Hepatocyte (in vitro differentiated cells): ENCODE results near the gene UBQLNL. TPM values are rescaled to one million over a fixed set of nuclear protein-coding genes. Genes with fewer than 3 reads are reported as not detected.
A peak's percentile ranks its signal among the peaks of the same experiment; 100 is the strongest.

Experiments used
- DNase-seq: peaks from one replicate; pipeline ENCODE4 v3.0.0-alpha.2; 2016; ENCODE audit warnings: low spot score
- H2AFZ ChIP-seq: fragments of 200-600 bp; sonication (generic); 2 replicates; pipeline ENCODE4 v1.6.0; 2016; ENCODE audit warnings: antibody characterized with exemption, mild to moderate bottlenecking
- H3K27ac ChIP-seq: fragments of 200-600 bp; sonication (generic); 2 replicates; pipeline ENCODE4 v1.5.1; 2016; ENCODE audit warnings: mild to moderate bottlenecking
- H3K27me3 ChIP-seq: fragments of 200-600 bp; sonication (generic); 2 replicates; pipeline ENCODE4 v1.6.1; 2016
- H3K36me3 ChIP-seq: fragments of 200-600 bp; sonication (generic); replicated peaks from 2 replicates; pipeline ENCODE4 v1.5.1; 2016; ENCODE audit warnings: low read depth; ENCODE audit not compliant: insufficient read depth
- H3K4me1 ChIP-seq: fragments of 200-600 bp; sonication (generic); 2 replicates; pipeline ENCODE4 v1.5.1; 2016; ENCODE audit warnings: mild to moderate bottlenecking, moderate library complexity; ENCODE audit not compliant: insufficient read depth
- H3K4me2 ChIP-seq: fragments of 200-600 bp; sonication (generic); 2 replicates; pipeline ENCODE4 v1.6.0; 2016
- H3K4me3 ChIP-seq: fragments of 200-600 bp; sonication (generic); 2 replicates; pipeline ENCODE4 v1.5.1; 2016; ENCODE audit warnings: mild to moderate bottlenecking
- H3K79me2 ChIP-seq: fragments of 200-600 bp; sonication (generic); 2 replicates; pipeline ENCODE4 v1.6.0; 2017; ENCODE audit warnings: mild to moderate bottlenecking
- H3K9me2 ChIP-seq: fragments of 200-600 bp; sonication (generic); replicated peaks from 2 replicates; pipeline ENCODE4 v1.6.0; 2017; ENCODE audit warnings: mild to moderate bottlenecking; ENCODE audit not compliant: insufficient read depth
- H3K9me3 ChIP-seq: fragments of 200-600 bp; sonication (generic); 2 replicates; pipeline ENCODE4 v1.5.1; 2016; ENCODE audit warnings: low read depth, mild to moderate bottlenecking
- H4K20me1 ChIP-seq: fragments of 200-600 bp; sonication (generic); 2 replicates; pipeline ENCODE4 v1.6.0; 2016; ENCODE audit warnings: mild to moderate bottlenecking; ENCODE audit not compliant: insufficient read depth, poor library complexity, severe bottlenecking
- EZH2 ChIP-seq: fragments of 200-600 bp; sonication (generic); IDR thresholded peaks from 2 replicates; pipeline ENCODE4 v1.6.1; 2016; ENCODE audit warnings: antibody characterized with exemption, mild to moderate bottlenecking, borderline replicate concordance
- EZH2phosphoT487 ChIP-seq: fragments of 200-600 bp; sonication (generic); IDR thresholded peaks from one replicate; pipeline ENCODE4 v1.6.1; 2018; ENCODE audit warnings: antibody characterized with exemption, mild to moderate bottlenecking, low read depth, moderate library complexity; ENCODE audit not compliant: unreplicated experiment, severe bottlenecking
- WGBS: methylation state at CpG from one replicate; pipeline ENCODE4 v1.1.6; 2016; ENCODE audit warnings: low lambda C conversion rate; ENCODE audit errors: missing lambda C conversion rate; 5-methylcytosine and 5-hydroxymethylcytosine counted together
- polyA plus RNA-seq: library from polyadenylated mRNA; unstranded; fragments of >200 nt; fragmentation: Nextera tagmentation; extraction: Ambion mirVana; gene quantifications from 2 replicates; pipeline ENCODE4 v1.2.1, GENCODE V29; 2016
- total RNA-seq: library from RNA; depleted of rRNA; stranded (reverse); fragments of >200 nt; gene quantifications from 2 replicates; pipeline ENCODE4 v1.2.3, GENCODE V29; 2014
- TF ChIP-seq, protein P1 (sequence below): fragments of 200-600 bp; sonication (generic); IDR thresholded peaks from 2 replicates; pipeline ENCODE4 v1.5.1; 2016; ENCODE audit warnings: antibody characterized with exemption, mild to moderate bottlenecking; ENCODE audit not compliant: poor library complexity

Gene UBQLNL
- total and polyA plus RNA-seq, 2 experiments from 2014 or later: 0.53 TPM; not detected in 1

DNA sequence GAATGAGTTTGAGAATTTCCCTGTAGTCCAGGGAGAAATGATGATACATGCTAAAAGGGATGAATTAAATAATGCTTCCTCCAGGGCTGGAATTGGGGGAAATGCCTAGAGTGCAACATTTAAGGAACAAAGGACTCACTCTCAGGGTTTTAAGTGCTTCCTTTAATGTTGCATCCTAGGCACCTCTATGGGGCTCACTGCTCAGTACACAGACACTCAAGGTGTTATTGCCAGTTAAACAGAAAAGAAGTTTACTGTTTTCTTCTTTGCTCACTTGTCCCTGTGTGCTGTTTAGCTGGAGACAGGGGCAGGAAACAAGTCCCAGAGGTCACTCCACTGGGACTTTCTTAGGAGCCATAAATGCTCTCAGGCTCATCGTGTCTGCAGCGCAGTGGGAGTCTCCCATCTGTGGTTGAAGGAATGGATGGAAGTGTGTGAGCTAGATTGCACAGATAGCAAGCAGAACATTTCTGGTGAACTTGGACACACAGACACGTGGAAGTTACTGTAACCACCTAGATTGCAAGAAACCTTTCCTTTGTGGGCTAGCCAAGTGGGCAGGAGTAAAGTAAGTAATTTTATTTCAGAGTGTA lies 40.2 kb upstream of the UBQLNL start:
- Histone ChIP-seq H3K79me2 (no peaks in the 10 kb centered on the region), H3K27me3 (peaks cover 5% of the 10 kb centered on the region), H2AFZ (no peak overlapping the region), H3K4me2 (no peak overlapping the region), H3K9me3 (no peaks in the 10 kb centered on the region), H3K27ac (no peak overlapping the region), H3K36me3 (no peaks in the 10 kb centered on the region), H3K4me1 (no peaks in the 10 kb centered on the region), H3K9me2 (no peaks in the 10 kb centered on the region), H3K4me3 (no peak overlapping the region), H4K20me1 (no peaks in the 10 kb centered on the region)
- WGBS: 66% methylated on average over 3 of the region's 3 CpGs
- no peak for DNase-seq
- no peak for TF ChIP-seq EZH2
- TF ChIP-seq EZH2phosphoT487: no peak
- TF ChIP-seq, protein P1, sequence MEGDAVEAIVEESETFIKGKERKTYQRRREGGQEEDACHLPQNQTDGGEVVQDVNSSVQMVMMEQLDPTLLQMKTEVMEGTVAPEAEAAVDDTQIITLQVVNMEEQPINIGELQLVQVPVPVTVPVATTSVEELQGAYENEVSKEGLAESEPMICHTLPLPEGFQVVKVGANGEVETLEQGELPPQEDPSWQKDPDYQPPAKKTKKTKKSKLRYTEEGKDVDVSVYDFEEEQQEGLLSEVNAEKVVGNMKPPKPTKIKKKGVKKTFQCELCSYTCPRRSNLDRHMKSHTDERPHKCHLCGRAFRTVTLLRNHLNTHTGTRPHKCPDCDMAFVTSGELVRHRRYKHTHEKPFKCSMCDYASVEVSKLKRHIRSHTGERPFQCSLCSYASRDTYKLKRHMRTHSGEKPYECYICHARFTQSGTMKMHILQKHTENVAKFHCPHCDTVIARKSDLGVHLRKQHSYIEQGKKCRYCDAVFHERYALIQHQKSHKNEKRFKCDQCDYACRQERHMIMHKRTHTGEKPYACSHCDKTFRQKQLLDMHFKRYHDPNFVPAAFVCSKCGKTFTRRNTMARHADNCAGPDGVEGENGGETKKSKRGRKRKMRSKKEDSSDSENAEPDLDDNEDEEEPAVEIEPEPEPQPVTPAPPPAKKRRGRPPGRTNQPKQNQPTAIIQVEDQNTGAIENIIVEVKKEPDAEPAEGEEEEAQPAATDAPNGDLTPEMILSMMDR: no peak

DNA sequence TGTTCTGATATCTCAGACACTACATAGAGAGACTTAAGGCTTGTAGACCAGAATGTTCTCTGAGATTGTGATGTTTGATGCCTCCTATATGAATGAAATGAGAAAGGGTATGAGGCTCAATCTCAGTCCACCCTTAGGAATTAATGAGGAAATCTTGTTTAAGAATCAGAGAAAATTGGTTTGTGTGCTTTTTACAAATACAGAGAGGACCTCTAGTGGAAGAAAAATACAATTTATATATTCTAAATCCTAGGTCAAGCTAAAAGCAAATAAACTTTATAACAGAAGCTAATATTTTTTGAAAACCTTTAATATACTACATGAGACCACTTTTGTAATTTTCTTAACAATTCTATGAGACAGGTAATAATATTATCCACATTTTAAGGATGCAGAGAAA lies 36.8 kb upstream of the UBQLNL start:
- Histone ChIP-seq H3K4me1 (no peaks in the 10 kb centered on the region), H3K9me2 (no peaks in the 10 kb centered on the region), H3K4me3 (no peak overlapping the region), H3K79me2 (no peaks in the 10 kb centered on the region), H2AFZ (no peak overlapping the region), H3K9me3 (no peaks in the 10 kb centered on the region), H3K27me3 (peaks cover 5% of the 10 kb centered on the region), H4K20me1 (no peaks in the 10 kb centered on the region), H3K27ac (no peak overlapping the region), H3K4me2 (no peak overlapping the region), H3K36me3 (no peaks in the 10 kb centered on the region)
- no peak for TF ChIP-seq EZH2phosphoT487
- TF ChIP-seq EZH2: no peak
- TF ChIP-seq, protein P1: peak; percentile 29
- DNase-seq: no peak

DNA sequence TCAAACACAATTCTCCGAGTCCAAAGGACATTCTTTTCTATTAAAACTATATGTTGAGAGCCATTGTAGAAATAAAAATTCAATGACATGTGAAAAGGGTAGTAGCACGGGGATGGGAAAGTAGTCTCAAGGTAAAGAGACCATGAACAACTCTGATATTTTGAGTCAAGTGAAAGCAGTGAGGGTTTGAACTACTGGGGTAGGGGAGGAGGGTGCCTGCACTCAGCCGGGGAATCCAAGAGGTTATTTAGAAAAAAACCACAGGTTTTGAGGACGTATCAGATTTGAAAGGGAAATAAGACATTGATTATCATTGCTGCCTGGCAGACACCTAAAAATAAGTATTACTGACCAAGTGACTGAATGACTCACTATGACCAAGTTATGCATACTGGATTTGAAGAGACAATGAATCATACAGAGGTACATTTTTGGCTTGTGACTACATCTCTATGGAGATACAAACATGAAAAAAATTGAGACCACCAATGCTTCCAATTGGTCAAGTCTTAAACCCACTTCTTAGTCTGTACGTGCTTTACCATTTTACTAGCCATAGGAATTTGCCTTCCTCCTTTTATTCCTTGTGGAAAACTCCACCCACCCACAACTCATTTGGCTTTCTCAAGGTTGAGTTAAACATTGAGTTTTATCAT lies 34.1 kb upstream of the UBQLNL start:
- no peak overlapping the region for H3K4me2 ChIP-seq
- no peaks in the 10 kb centered on the region for H3K4me1 ChIP-seq
- H2AFZ ChIP-seq: no peak overlapping the region
- no peak overlapping the region for H3K27ac ChIP-seq
- 74% methylated on average over 5 of the region's 5 CpGs for WGBS
- no peaks in the 10 kb centered on the region for H3K27me3 ChIP-seq
- H3K36me3 ChIP-seq: no peaks in the 10 kb centered on the region
- no peaks in the 10 kb centered on the region for H3K9me2 ChIP-seq
- no peak for DNase-seq
- H3K79me2 ChIP-seq: no peaks in the 10 kb centered on the region
- H4K20me1 ChIP-seq: no peaks in the 10 kb centered on the region
- no peak overlapping the region for H3K4me3 ChIP-seq
- H3K9me3 ChIP-seq: no peaks in the 10 kb centered on the region
- TF ChIP-seq EZH2: no peak
- TF ChIP-seq, protein P1: no peak
- no peak for TF ChIP-seq EZH2phosphoT487
